AG10803 (cell line): ENCODE measurements around the gene RAET1G.

Source experiments
- DNase-seq: peaks from one replicate; pipeline ENCODE4 v3.0.0; 2010; ENCODE audit warnings: low read depth
- H3K4me3 ChIP-seq: 2 replicates; pipeline ENCODE4 v1.5.1; 2011; ENCODE audit warnings: mild to moderate bottlenecking, low read length, control low read depth
- CTCF ChIP-seq: conservative IDR thresholded peaks from 2 replicates; pipeline ENCODE4 v1.5.1; 2011; ENCODE audit warnings: mild to moderate bottlenecking, low read length, control low read depth, inconsistent platforms

Gene RAET1G

DNA sequence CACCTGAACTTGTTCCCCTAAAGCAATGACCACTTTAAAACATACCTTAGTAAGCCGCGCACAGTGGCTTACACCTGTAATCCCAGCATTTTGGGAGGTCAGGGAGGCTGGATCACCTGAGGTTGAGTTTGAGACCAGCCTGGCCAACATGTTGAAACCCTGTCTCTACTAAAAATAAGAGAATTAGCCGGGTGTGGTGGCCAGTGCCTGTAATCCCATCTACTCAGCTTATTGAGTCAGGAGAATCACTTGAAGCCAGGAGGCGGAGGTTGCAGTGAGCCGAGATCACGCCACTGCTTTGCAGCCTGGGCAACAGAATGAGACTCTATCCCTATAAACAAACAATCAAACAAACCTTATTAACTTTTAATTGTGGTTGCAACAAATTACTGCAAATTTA is 23.4 kb downstream of the RAET1G start:
- TF ChIP-seq CTCF = no peak
- DNase-seq = no peak
- H3K4me3 ChIP-seq = no peak overlapping the region

- TF ChIP-seq CTCF = no peak
- no peak for DNase-seq
- H3K4me3 ChIP-seq = no peak overlapping the region
These were observed 24.0 kb downstream of the RAET1G start for GRCh38 chr6:149898966-149899365.

- DNase-seq = no peak
- H3K4me3 ChIP-seq = peak within 1 kb of the TSS; percentile 64
- 0 out of 2 replicates have a peak, but pooled peaks have one; percentile 11 for TF ChIP-seq CTCF
These were observed 24.8 kb downstream of the RAET1G start, which contains the start of gene RAET1E for GRCh38 chr6:149897855-149898744. Gene RAET1E, minus strand, starts transcription at chr6:149898113. Its CDS starts 7,212 bp downstream, at chr6:149890901.

GRCh38 chr6:149897015-149897697 is 25.8 kb downstream of the RAET1G start:
- peak; percentile 97 for DNase-seq
- H3K4me3 ChIP-seq = peak overlapping the region; percentile 64
- TF ChIP-seq CTCF = no peak

GRCh38 chr6:149896491-149896890 is 26.4 kb downstream of the RAET1G start:
- DNase-seq = peak; percentile 51
- no peak for TF ChIP-seq CTCF
- peak overlapping the region; percentile 64 for H3K4me3 ChIP-seq

- no peak for TF ChIP-seq CTCF
- no peak overlapping the region for H3K4me3 ChIP-seq
- DNase-seq = peak; percentile 72
These were observed 27.1 kb downstream of the RAET1G start for GRCh38 chr6:149895833-149896271.
